GM13976 (cell line): Measurements from ENCODE around the gene GABRG3.

Source experiments
- DNase-seq: peaks from one replicate; pipeline ENCODE4 v3.0.0; 2012; ENCODE audit warnings: low spot score
- in situ Hi-C: fragments of 300-500 bp; cut with MboI; formaldehyde crosslinking; loops from one replicate; pipeline ENCODE4 v1.12.0; 2022; ENCODE audit warnings: low sequenced_read_pairs, mixed read lengths, inconsistent platforms; ENCODE audit not compliant: unreplicated experiment
- TF ChIP-seq, protein P1 (sequence below): IDR thresholded peaks from 2 replicates; pipeline ENCODE4 v1.5.1; 2012; ENCODE audit warnings: borderline replicate concordance, mild to moderate bottlenecking; ENCODE audit not compliant: insufficient read depth; ENCODE audit errors: extremely low read depth, missing control alignments, control extremely low read depth

Gene GABRG3

DNA sequence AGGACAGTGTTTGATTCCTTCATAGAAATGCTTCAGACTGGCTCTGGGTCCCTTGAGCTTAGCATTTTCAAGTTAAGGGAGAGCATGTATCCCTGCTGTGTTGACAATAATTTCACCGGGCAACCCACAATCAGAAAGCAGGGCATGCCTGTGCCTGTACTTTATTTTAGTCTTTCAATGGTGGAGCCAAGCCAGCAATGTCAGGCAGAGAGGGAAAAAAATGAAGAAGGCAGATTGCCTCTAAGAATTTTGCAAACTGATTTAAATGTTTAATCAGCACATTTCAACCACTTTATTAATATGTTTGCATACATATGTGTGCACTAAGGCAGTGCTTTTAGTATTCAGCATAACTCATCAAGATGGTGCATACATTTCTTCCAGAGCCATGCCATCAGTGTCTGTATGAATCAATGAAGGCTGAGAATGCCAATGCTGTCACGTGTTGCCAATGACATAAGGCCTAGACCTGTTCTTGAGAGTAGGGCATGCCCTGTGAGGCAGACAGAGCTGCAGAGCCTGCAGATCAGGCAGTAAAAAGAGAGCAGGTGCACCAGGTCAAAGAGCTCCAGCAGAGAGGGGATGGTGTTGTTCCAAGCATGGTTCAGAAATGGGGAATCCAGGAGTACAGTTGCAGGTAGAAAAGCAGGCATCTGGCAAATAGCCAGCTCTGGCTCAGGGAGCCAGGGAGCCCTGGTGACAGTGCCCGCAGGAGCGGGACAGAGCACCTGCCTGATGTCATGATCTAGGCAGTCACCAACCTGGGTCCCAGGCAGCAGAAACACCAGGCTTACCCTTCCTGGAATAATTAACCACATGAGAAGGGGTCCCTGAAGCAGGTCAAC is 508.5 kb downstream of the GABRG3 start:
- no peak for DNase-seq
- TF ChIP-seq, protein P1, sequence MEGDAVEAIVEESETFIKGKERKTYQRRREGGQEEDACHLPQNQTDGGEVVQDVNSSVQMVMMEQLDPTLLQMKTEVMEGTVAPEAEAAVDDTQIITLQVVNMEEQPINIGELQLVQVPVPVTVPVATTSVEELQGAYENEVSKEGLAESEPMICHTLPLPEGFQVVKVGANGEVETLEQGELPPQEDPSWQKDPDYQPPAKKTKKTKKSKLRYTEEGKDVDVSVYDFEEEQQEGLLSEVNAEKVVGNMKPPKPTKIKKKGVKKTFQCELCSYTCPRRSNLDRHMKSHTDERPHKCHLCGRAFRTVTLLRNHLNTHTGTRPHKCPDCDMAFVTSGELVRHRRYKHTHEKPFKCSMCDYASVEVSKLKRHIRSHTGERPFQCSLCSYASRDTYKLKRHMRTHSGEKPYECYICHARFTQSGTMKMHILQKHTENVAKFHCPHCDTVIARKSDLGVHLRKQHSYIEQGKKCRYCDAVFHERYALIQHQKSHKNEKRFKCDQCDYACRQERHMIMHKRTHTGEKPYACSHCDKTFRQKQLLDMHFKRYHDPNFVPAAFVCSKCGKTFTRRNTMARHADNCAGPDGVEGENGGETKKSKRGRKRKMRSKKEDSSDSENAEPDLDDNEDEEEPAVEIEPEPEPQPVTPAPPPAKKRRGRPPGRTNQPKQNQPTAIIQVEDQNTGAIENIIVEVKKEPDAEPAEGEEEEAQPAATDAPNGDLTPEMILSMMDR, result no peak
- in situ Hi-C loops, result no loop called here

DNA sequence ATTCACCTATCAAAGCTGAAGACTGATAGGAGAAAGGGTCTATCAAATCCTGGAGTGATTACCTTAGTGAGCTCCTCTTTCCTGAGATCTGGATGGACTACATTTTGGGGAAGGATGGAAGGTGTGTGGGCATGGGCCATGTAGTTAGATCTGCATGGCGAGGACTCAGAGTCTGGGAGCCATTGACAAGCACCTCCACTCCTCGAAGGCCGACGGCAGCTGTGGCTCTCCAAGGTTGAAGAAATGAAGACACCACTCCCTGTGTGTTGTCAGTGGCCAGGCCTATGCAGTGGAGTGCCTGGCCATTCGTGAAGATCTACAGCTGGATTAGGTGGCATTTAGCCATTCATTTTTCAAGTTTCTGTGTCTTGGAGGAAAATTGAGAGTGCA is 509.2 kb downstream of the GABRG3 start:
- in situ Hi-C loops, result no loop called here
- TF ChIP-seq, protein P1, result no peak
- DNase-seq, result no peak

DNA sequence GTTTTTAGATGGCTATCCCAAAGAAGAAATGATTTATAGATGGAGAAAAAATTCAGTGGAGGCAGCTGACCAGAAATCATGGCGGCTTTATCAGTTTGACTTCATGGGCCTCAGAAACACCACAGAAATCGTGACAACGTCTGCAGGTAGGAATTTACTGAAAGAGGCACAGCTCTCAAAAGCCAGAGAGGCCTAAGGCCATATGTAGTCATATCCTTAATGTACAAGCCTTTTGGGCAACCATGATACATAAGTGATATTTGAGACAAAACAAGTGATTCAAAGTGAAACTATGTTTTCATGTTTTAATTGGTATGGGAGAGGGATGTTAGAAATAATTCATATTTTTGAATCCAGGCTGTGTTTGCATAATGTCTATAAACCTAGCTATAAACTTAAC is 509.7 kb downstream of the GABRG3 start:
- no peak for DNase-seq
- in situ Hi-C loops, result no loop called here
- TF ChIP-seq, protein P1, result no peak

DNA sequence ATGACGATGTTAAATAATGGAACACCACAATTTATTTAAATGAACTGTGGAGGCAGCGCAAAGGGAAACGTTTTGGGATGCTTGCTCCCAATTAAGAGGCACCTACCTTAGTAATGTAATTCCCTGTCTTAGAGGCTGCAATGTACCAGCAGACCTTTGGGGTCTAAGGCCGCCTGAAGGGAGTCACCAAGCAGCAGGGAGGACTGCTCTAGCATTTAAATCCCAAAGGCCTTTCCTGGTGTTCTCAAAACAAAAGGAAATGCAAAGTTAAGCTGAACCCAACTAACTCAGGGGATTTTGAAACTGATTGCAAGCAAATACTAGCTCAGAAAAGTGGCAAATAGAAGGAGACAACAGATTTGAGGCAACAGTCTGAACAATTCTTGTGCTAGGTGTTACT is 510.8 kb downstream of the GABRG3 start:
- TF ChIP-seq, protein P1, result no peak
- in situ Hi-C loops, result no loop called here
- DNase-seq, result no peak

DNA sequence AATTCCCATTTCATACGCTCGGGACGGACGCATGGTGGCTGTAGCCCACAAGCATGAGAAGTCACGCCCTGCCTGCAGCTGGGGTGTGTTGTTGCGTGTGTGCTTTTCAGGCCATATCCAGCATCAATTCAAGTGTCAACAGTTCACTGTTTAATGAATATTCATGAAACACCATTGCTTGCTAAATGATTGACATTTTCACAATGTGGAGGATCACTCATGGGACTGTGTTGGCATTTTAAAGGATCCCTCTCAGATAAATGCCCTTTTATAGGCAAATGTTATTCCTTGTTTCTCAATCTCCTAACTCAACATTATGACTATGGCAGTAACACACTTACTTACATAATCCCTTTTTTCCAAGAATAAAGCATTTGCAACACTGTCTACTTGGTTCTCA is 511.3 kb downstream of the GABRG3 start:
- TF ChIP-seq, protein P1, result no peak
- no peak for DNase-seq
- in situ Hi-C loops, result no loop called here

DNA sequence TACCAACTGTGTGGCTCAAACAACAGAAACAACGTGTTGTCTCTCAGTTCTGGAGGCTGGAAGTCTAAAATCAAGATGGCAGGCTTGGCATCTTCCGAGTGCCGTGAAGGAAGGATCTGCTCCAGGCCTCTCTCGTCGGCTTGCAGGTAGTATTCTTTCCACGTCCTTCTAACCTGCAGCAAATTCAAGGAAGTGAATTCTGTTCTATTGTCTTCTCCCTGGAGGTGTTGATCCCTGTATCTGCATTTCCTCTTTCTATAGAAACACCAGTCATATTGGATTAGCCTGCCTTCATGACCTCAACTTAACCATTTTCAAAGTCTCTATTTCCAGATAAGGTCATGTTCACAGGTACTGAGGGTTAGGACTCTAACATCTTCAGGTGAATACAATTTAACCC is 512.1 kb downstream of the GABRG3 start:
- in situ Hi-C loops, result no loop called here
- TF ChIP-seq, protein P1, result no peak
- no peak for DNase-seq

DNA sequence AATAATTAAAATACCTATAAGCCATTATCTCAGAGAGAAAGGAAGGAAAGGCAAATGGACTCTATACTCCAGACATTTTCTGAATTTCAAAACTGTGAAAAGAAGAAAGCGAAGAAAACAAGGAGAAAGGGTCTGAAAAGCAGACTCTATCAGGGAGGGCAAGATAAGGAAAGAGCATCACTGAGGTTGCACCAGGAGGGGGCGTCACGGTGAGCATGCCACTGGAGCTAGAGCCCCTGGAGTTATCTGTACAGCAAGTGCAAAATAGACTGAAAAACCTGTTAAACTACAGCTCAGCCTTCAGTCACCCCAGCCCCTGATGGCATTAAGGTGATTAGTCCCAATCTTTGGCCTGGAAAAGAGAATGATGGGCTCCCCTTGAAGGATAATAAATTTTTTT is 514.3 kb downstream of the GABRG3 start:
- TF ChIP-seq, protein P1, result no peak
- in situ Hi-C loops, result no loop called here
- no peak for DNase-seq
